OCI-LY3 (cell line): Measurements from ENCODE around the gene GIMAP2.

Experiments
- H2AFZ ChIP-seq: fragments of 200-600, 300-600 bp; shearing (Covaris generic); 2 replicates; pipeline ENCODE4 v1.6.0; 2014; ENCODE audit warnings: antibody characterized with exemption, low read depth, low read length
- H3K27ac ChIP-seq: fragments of 200-600, 300-600 bp; sonication (generic); 2 replicates; pipeline ENCODE4 v1.5.1; 2014; ENCODE audit warnings: mild to moderate bottlenecking, low read length, moderate library complexity, mixed read lengths
- H3K27me3 ChIP-seq: fragments of 200-600, 300-600 bp; sonication (generic); 2 replicates; pipeline ENCODE4 v1.6.1; 2014; ENCODE audit warnings: low read depth, low read length, mixed read lengths
- H3K36me3 ChIP-seq: fragments of 200-600, 300-600 bp; sonication (generic); replicated peaks from 2 replicates; pipeline ENCODE3; 2014; ENCODE audit warnings: low read depth, low read length, mixed read lengths
- H3K4me1 ChIP-seq: fragments of 300-600, 200-600 bp; sonication (generic); 2 replicates; pipeline ENCODE4 v1.6.1; 2014; ENCODE audit warnings: low read length, mixed read lengths
- H3K4me2 ChIP-seq: fragments of 200-600, 300-600 bp; sonication (generic); 2 replicates; pipeline ENCODE4 v1.6.1; 2014; ENCODE audit warnings: low read length, mixed read lengths
- H3K4me3 ChIP-seq: fragments of 300-600, 200-600 bp; sonication (generic); 2 replicates; pipeline ENCODE4 v1.5.1; 2014; ENCODE audit warnings: antibody characterized with exemption, mild to moderate bottlenecking, low read length, moderate library complexity
- H3K79me2 ChIP-seq: fragments of 300-600, 200-600 bp; shearing (Covaris generic); 2 replicates; pipeline ENCODE4 v1.6.1; 2014; ENCODE audit warnings: mild to moderate bottlenecking, low read length, mixed read lengths
- H3K9ac ChIP-seq: fragments of 300-600, 200-600 bp; shearing (Covaris generic); 2 replicates; pipeline ENCODE4 v1.6.0; 2014; ENCODE audit warnings: mild to moderate bottlenecking, low read length, moderate library complexity
- H3K9me3 ChIP-seq: fragments of 200-600, 300-600 bp; shearing (Covaris generic); 2 replicates; pipeline ENCODE4 v1.6.1; 2014; ENCODE audit warnings: low read length, mixed read lengths; ENCODE audit not compliant: insufficient read depth
- H4K20me1 ChIP-seq: fragments of 200-600, 300-600 bp; sonication (generic); 2 replicates; pipeline ENCODE4 v1.6.1; 2016; ENCODE audit warnings: low read length, mixed read lengths; ENCODE audit not compliant: insufficient read depth
- EZH2phosphoT487 ChIP-seq: fragments of 200-600 bp; shearing (Covaris generic); IDR thresholded peaks from 2 replicates; pipeline ENCODE4 v1.6.1; 2018; ENCODE audit warnings: antibody characterized with exemption, mixed run types, low read depth
- TF ChIP-seq, protein P1 (sequence below): fragments of 200-600, 300-600 bp; sonication (generic); IDR thresholded peaks from 2 replicates; pipeline ENCODE4 v1.5.1; 2014; ENCODE audit warnings: antibody characterized with exemption, low read length, low read depth

Gene GIMAP2

DNA sequence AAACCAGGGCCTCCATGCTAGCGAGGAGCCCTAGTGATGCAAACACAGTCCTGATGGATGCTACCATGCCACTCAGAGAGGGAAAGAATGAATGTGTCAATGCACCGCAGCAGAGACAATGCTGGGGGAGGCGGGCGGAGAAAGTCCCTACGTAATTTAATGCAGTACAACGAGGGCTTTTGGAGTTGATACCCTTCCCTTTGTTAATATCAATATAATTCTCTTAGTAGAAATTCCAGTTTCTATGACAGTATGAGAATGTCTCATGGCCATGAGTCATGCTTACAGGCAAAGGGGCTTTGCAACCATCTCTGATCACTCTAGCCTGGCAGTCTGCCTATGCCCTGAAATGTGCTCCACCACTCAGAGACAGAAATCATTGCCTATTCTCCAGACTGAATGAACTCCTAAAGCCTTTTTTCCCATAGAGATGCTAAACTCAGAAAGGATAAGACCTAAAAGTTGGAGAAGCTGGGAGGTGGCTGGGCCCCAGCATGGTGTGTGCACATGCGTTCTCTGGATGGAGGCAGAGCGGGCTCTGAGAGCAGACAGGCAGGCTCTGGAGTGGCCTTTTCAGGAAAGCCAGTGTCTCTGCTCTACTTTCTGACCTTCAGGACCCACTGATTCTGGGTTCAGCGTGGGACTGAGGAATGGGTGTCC lies 20.3 kb upstream of the GIMAP2 start:
- Histone ChIP-seq H4K20me1 (no peaks in the 10 kb centered on the region), H3K9ac (no peak overlapping the region), H3K36me3 (no peaks in the 10 kb centered on the region), H3K4me1 (no peaks in the 10 kb centered on the region), H3K9me3 (no peaks in the 10 kb centered on the region), H3K4me2 (no peak overlapping the region), H3K79me2 (no peaks in the 10 kb centered on the region), H3K27me3 (0 out of 2 replicates have a peak, but pooled peaks cover 3% of the 10 kb centered on the region), H3K4me3 (no peak overlapping the region), H3K27ac (no peak overlapping the region), H2AFZ (no peak overlapping the region)
- TF ChIP-seq EZH2phosphoT487 = no peak
- TF ChIP-seq, protein P1, sequence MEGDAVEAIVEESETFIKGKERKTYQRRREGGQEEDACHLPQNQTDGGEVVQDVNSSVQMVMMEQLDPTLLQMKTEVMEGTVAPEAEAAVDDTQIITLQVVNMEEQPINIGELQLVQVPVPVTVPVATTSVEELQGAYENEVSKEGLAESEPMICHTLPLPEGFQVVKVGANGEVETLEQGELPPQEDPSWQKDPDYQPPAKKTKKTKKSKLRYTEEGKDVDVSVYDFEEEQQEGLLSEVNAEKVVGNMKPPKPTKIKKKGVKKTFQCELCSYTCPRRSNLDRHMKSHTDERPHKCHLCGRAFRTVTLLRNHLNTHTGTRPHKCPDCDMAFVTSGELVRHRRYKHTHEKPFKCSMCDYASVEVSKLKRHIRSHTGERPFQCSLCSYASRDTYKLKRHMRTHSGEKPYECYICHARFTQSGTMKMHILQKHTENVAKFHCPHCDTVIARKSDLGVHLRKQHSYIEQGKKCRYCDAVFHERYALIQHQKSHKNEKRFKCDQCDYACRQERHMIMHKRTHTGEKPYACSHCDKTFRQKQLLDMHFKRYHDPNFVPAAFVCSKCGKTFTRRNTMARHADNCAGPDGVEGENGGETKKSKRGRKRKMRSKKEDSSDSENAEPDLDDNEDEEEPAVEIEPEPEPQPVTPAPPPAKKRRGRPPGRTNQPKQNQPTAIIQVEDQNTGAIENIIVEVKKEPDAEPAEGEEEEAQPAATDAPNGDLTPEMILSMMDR = no peak

GRCh38 chr7:150665896-150666295 lies 19.6 kb upstream of the GIMAP2 start:
- H3K9me3 ChIP-seq = no peaks in the 10 kb centered on the region
- no peak overlapping the region for H2AFZ ChIP-seq
- no peaks in the 10 kb centered on the region for H3K36me3 ChIP-seq
- no peak overlapping the region for H3K4me3 ChIP-seq
- no peaks in the 10 kb centered on the region for H4K20me1 ChIP-seq
- H3K4me2 ChIP-seq = no peak overlapping the region
- H3K27ac ChIP-seq = no peak overlapping the region
- TF ChIP-seq EZH2phosphoT487 = no peak
- TF ChIP-seq, protein P1 = no peak
- H3K9ac ChIP-seq = no peak overlapping the region
- 0 out of 2 replicates have a peak, but pooled peaks cover 3% of the 10 kb centered on the region for H3K27me3 ChIP-seq
- H3K4me1 ChIP-seq = no peaks in the 10 kb centered on the region
- H3K79me2 ChIP-seq = no peaks in the 10 kb centered on the region

- H3K27me3 ChIP-seq = 0 out of 2 replicates have a peak, but pooled peaks cover 3% of the 10 kb centered on the region
- no peaks in the 10 kb centered on the region for H3K4me1 ChIP-seq
- H2AFZ ChIP-seq = no peak overlapping the region
- H3K36me3 ChIP-seq = no peaks in the 10 kb centered on the region
- H3K9ac ChIP-seq = no peak overlapping the region
- no peaks in the 10 kb centered on the region for H3K9me3 ChIP-seq
- H3K4me2 ChIP-seq = no peak overlapping the region
- no peaks in the 10 kb centered on the region for H3K79me2 ChIP-seq
- H3K27ac ChIP-seq = no peak overlapping the region
- H4K20me1 ChIP-seq = no peaks in the 10 kb centered on the region
- H3K4me3 ChIP-seq = no peak overlapping the region
- TF ChIP-seq, protein P1 = no peak
- TF ChIP-seq EZH2phosphoT487 = no peak
Measured at GRCh38 chr7:150666412-150666811, 19.1 kb upstream of the GIMAP2 start.

DNA sequence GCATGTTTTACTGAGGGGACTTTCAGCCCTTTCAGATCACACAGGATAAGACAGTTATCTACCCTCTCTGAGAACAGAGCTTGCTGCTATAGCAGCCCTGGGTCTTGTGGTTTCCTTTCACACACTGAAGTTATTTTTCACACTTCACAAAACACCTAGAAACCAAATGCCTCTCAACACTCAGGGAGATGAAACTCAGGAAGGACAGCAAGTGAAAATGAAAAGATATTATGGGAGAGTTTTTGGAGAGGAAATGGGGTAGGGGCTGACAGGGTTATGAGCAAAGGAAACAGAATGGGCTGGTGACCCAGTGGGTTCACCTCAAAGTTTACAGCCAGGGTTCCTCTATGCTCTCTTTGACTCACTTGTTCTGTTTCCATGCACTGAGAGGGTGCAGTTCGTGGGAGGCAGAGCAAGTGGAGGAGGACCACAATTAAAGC lies 17.0 kb upstream of the GIMAP2 start:
- H3K4me1 ChIP-seq = no peaks in the 10 kb centered on the region
- TF ChIP-seq, protein P1 = no peak
- H3K79me2 ChIP-seq = no peaks in the 10 kb centered on the region
- no peak overlapping the region for H3K4me2 ChIP-seq
- 0 out of 2 replicates have a peak, but pooled peaks cover 3% of the 10 kb centered on the region for H3K27me3 ChIP-seq
- no peaks in the 10 kb centered on the region for H3K9me3 ChIP-seq
- no peak overlapping the region for H3K4me3 ChIP-seq
- no peak overlapping the region for H2AFZ ChIP-seq
- no peaks in the 10 kb centered on the region for H3K36me3 ChIP-seq
- no peak overlapping the region for H3K9ac ChIP-seq
- H3K27ac ChIP-seq = no peak overlapping the region
- no peaks in the 10 kb centered on the region for H4K20me1 ChIP-seq
